ENCODE data around the gene TMEM117. TPM values are rescaled to one million over a fixed set of nuclear protein-coding genes. Genes with fewer than 3 reads are reported as not detected.
A peak's percentile ranks its signal among the peaks of the same experiment; 100 is the strongest.

Gene TMEM117
- total and polyA plus RNA-seq, 10 of the 15 experiments (the other 5 are each of a cell fraction or from before 2014, with no cell fraction given), result 3.1 to 8.2 (median 6.1) TPM

DNA sequence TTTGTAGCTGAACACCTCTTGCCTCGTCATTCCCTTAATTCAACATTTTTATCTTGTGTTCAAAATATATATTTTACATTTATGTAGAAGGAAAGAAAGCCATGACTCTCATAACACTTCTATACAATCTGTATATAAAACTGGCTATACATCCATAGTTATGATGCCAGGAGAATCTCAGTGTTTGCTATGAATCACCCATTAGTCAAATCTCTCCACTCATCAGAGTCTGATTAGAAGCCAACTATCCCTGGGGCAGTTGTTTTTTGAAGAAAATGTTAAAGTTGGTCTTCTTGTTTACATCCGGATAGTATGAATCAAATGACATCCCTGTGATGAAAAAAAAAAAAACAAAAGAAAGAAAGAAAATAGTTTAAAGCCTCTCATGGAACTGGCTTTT lies 536.4 kb downstream of the TMEM117 start (continued):
- TF ChIP-seq, protein P1, sequence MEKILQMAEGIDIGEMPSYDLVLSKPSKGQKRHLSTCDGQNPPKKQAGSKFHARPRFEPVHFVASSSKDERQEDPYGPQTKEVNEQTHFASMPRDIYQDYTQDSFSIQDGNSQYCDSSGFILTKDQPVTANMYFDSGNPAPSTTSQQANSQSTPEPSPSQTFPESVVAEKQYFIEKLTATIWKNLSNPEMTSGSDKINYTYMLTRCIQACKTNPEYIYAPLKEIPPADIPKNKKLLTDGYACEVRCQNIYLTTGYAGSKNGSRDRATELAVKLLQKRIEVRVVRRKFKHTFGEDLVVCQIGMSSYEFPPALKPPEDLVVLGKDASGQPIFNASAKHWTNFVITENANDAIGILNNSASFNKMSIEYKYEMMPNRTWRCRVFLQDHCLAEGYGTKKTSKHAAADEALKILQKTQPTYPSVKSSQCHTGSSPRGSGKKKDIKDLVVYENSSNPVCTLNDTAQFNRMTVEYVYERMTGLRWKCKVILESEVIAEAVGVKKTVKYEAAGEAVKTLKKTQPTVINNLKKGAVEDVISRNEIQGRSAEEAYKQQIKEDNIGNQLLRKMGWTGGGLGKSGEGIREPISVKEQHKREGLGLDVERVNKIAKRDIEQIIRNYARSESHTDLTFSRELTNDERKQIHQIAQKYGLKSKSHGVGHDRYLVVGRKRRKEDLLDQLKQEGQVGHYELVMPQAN (conservative IDR thresholded peaks at IDR 0.05), result no peak

DNA sequence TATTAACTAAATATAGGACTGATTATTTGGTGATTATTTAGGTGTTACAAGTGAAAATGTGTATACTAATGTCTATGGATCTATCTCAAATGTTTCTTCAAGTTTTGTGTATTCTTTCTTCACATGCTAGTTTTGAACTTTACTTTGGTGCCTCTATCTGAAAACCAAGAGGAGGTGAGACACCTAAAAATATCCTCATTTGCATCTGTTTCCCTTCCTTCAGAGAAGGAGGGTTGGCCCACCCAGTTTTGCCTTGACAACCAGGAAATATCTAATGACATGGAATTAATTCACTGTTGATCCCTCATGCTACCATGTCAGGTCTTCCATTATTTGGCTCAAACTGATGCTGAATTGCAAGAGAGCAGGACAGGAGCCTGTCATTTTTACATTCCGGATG lies 539.8 kb downstream of the TMEM117 start:
- no peak for FAIRE-seq
- ChIA-PET CTCF (no interaction called here), POLR2A (no interaction called here), RAD21 (ENCODE audit: unreplicated experiment) (no interaction called here), SMC1A (ENCODE audit: uncharacterized antibody, unreplicated experiment) (interaction anchor here (0.7 kb wide), 1 partner anchor 63 kb away, joined by 3 read pairs; no protein-coding TSS in a partner anchor)
- no peak for DNase-seq (ENCODE audit: low read depth, low spot score)
- H3K4me2 ChIP-seq (ENCODE audit: control insufficient read depth, insufficient read depth), result peak overlapping the region; percentile 44; the same call in 1 of the 2 replicates
- intact Hi-C loops (cut with micrococcal nuclease; ENCODE audit: unreplicated experiment) (no loop called here), in situ Hi-C loops (cut with MboI) (no loop called here)
- H3K4me1 ChIP-seq (ENCODE audit: control insufficient read depth, insufficient read depth, low read length), result peaks cover 6% of the 10 kb centered on the region
- no peak overlapping the region for H3K9ac ChIP-seq (ENCODE audit: control insufficient read depth, insufficient read depth, low read length)
- H3K27me3 ChIP-seq (replicated peaks in 1 of 2; ENCODE audit: control insufficient read depth in 2 of 2, insufficient read depth in 2 of 2, low read length in 1 of 2), result no peaks in the 10 kb centered on the region
- no peak overlapping the region; the same call in 1 of the 2 replicates for H2AFZ ChIP-seq (ENCODE audit: control insufficient read depth, low read depth, low read length)
- 95% methylated on average over 1 of the region's 1 CpG for WGBS (ENCODE audit: insufficient coverage, insufficient replicate concordance, low lambda C conversion rate, missing lambda C conversion rate)
- no peak for TF ChIP-seq BHLHE40 (IDR thresholded peaks at IDR 0.05; ENCODE audit: borderline replicate concordance in 1 of 2, low read depth in 2 of 2, low read length in 1 of 2)
- TF ChIP-seq, protein P2, sequence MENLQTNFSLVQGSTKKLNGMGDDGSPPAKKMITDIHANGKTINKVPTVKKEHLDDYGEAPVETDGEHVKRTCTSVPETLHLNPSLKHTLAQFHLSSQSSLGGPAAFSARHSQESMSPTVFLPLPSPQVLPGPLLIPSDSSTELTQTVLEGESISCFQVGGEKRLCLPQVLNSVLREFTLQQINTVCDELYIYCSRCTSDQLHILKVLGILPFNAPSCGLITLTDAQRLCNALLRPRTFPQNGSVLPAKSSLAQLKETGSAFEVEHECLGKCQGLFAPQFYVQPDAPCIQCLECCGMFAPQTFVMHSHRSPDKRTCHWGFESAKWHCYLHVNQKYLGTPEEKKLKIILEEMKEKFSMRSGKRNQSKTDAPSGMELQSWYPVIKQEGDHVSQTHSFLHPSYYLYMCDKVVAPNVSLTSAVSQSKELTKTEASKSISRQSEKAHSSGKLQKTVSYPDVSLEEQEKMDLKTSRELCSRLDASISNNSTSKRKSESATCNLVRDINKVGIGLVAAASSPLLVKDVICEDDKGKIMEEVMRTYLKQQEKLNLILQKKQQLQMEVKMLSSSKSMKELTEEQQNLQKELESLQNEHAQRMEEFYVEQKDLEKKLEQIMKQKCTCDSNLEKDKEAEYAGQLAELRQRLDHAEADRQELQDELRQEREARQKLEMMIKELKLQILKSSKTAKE (IDR thresholded peaks at IDR 0.05; ENCODE audit: low read depth, poor library complexity, severe bottlenecking), result no peak
- no peak for TF ChIP-seq HCFC1 (IDR thresholded peaks at IDR 0.05; ENCODE audit: low read length)
- TF ChIP-seq KLF5 (IDR thresholded peaks at IDR 0.05; ENCODE audit: partially characterized antibody), result no peak
- no peak for TF ChIP-seq BACH1 (IDR thresholded peaks at IDR 0.05; ENCODE audit: borderline replicate concordance)
- TF ChIP-seq ZNF384 (IDR thresholded peaks at IDR 0.05; ENCODE audit: borderline replicate concordance, low read depth, low read length), result no peak
- TF ChIP-seq FOXK2 (IDR thresholded peaks at IDR 0.05), result no peak
- no peak for TF ChIP-seq TARDBP (IDR thresholded peaks at IDR 0.05; ENCODE audit: borderline replicate concordance)
- TF ChIP-seq RFX5 (IDR thresholded peaks at IDR 0.05; ENCODE audit: low read depth, low read length), result no peak
- no peak for TF ChIP-seq ZSCAN29 (IDR thresholded peaks at IDR 0.05)
- TF ChIP-seq MYB (IDR thresholded peaks at IDR 0.05; ENCODE audit: borderline replicate concordance, low read depth, low read length), result no peak
- TF ChIP-seq ZNF24 (IDR thresholded peaks at IDR 0.05), result no peak
- no peak for TF ChIP-seq NR2C2 (IDR thresholded peaks at IDR 0.05; ENCODE audit: borderline replicate concordance, control insufficient read depth, insufficient read length, low read depth)
- TF ChIP-seq, protein P3, sequence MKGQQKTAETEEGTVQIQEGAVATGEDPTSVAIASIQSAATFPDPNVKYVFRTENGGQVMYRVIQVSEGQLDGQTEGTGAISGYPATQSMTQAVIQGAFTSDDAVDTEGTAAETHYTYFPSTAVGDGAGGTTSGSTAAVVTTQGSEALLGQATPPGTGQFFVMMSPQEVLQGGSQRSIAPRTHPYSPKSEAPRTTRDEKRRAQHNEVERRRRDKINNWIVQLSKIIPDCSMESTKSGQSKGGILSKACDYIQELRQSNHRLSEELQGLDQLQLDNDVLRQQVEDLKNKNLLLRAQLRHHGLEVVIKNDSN (IDR thresholded peaks at IDR 0.05; ENCODE audit: borderline replicate concordance, extremely low read length, insufficient read depth, low read depth, low read length), result no peak
- TF ChIP-seq, protein P4, sequence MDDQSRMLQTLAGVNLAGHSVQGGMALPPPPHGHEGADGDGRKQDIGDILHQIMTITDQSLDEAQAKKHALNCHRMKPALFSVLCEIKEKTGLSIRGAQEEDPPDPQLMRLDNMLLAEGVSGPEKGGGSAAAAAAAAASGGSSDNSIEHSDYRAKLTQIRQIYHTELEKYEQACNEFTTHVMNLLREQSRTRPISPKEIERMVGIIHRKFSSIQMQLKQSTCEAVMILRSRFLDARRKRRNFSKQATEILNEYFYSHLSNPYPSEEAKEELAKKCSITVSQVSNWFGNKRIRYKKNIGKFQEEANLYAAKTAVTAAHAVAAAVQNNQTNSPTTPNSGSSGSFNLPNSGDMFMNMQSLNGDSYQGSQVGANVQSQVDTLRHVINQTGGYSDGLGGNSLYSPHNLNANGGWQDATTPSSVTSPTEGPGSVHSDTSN (IDR thresholded peaks at IDR 0.05; ENCODE audit: insufficient replicate concordance, low read depth, low read length), result no peak
- no peak overlapping the region for H3K4me3 ChIP-seq
- no TSS peak for BruUV-seq (replicated peaks)
- no peaks in the 10 kb centered on the region for H3K36me3 ChIP-seq (ENCODE audit: control insufficient read depth in 2 of 2, insufficient read depth in 2 of 2, low read length in 1 of 2)
- H3K27ac ChIP-seq (ENCODE audit: control insufficient read depth, insufficient read depth), result no peak overlapping the region
- no peaks in the 10 kb centered on the region; the same call in 2 of the 3 replicates for H3K9me3 ChIP-seq (replicated peaks; ENCODE audit: control insufficient read depth, insufficient read depth, low read length)
- no peak for ATAC-seq
- no peaks in the 10 kb centered on the region for H3K79me2 ChIP-seq (ENCODE audit: control insufficient read depth, insufficient read depth, low read length)
- H4K20me1 ChIP-seq (ENCODE audit: control insufficient read depth, insufficient read depth), result no peaks in the 10 kb centered on the region
